ENCODE data around the gene MTHFD1L.
"Not testable (repeated sequence)": the region's sequence is repeated elsewhere in the genome, so short reads cannot be mapped to it uniquely, and the experiment has no call there.

DNA sequence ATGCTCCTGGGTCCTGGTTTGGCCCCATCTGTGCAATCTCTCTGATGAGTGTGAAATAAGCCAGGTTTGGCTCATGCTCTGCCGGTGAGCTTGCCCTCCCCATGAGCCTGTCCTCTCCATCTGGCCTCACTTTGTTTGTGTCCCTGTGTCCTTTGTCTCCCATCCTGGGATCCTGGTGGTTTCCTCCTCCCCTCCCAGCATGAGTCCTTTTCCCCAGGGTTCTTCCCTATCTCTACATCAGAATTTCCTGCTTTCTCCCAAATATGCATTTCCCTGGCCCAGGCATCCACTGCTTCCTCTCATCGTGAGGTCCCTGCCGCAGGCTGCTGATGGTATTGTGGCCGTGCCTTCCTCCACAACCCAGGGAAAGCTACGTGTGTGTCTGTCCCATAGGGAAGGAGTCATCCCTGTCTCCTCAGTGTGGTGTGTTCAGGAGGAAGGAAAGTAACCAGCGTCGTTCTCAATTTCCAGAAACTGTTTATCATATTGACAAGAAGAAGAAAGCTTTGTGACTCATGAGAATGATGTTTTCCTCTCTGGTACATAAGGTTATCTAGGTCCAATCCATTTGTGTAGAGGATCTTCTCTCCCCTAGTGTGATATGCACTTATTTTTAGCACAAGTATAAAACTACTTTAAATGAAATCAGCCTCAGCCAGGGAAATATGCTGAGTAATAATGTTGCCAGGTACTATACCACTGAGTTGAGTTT, 180.2 kb downstream of the MTHFD1L start:
- not testable (repeated sequence) for TF ChIP-seq CTCF, POLR2A (IDR thresholded peaks at IDR 0.05)
